H1 (cell line): ENCODE data around the gene MKX. TPM values are rescaled to one million over a fixed set of nuclear protein-coding genes. Genes with fewer than 3 reads are reported as not detected.
A peak's percentile ranks its signal among the peaks of the same experiment; 100 is the strongest.

Experiments used
- CTCF ChIA-PET: fragments of 300-600 bp; sonication (Branson Sonifier 250); formaldehyde crosslinking; loops from one replicate; lab custom pipeline; 2021; ENCODE audit not compliant: partially characterized antibody; lab: Charles Lee
- POLR2A ChIA-PET: fragments of 300-600 bp; sonication (Branson Sonifier 250); formaldehyde crosslinking; loops from one replicate; lab custom pipeline; 2021; ENCODE audit warnings: inconsistent platforms; ENCODE audit not compliant: partially characterized antibody; lab: Charles Lee
- DNase-seq, 2 experiments: peaks; one replicate each; pipeline versions ENCODE4 v3.0.0 to v3.0.0-alpha.2; 2010 to 2022; ENCODE audit warnings: low spot score in 2 of 2, low read depth in 1 of 2, mixed read lengths in 1 of 2
- FAIRE-seq: peaks from 2 replicates; lab custom pipeline; 2011; peaks lifted over from hg19 to GRCh38; lab: Jason Lieb, UNC
- H2AFZ ChIP-seq: 2 replicates; pipeline ENCODE4 v1.8.1; 2012; ENCODE audit warnings: low read length, inconsistent platforms
- H2AK5ac ChIP-seq: 2 replicates; pipeline ENCODE4 v1.6.1; 2013; ENCODE audit warnings: low read depth, low read length
- H2BK120ac ChIP-seq: replicated peaks from 2 replicates; pipeline ENCODE3; 2013; ENCODE audit warnings: low read depth, low read length, inconsistent platforms
- H2BK12ac ChIP-seq: 2 replicates; pipeline ENCODE4 v1.6.1; 2013; ENCODE audit warnings: low read depth, low read length
- H2BK15ac ChIP-seq: 2 replicates; pipeline ENCODE4 v1.6.1; 2013; ENCODE audit warnings: low read length
- H2BK20ac ChIP-seq: 2 replicates; pipeline ENCODE4 v1.6.1; 2013; ENCODE audit warnings: low read length
- H2BK5ac ChIP-seq: 2 replicates; pipeline ENCODE4 v1.6.1; 2013; ENCODE audit warnings: low read depth, low read length
- H3K14ac ChIP-seq: 2 replicates; pipeline ENCODE4 v1.6.1; 2013; ENCODE audit warnings: inconsistent platforms; ENCODE audit not compliant: insufficient read length
- H3K18ac ChIP-seq: 2 replicates; pipeline ENCODE4 v1.6.1; 2013; ENCODE audit warnings: low read length; ENCODE audit errors: extremely low read depth
- H3K23ac ChIP-seq: 2 replicates; pipeline ENCODE4 v1.6.1; 2013; ENCODE audit warnings: inconsistent platforms; ENCODE audit not compliant: insufficient read length
- H3K23me2 ChIP-seq: 2 replicates; pipeline ENCODE4 v1.6.1; 2013; ENCODE audit warnings: low read depth, low read length
- H3K27ac ChIP-seq: 2 replicates; pipeline ENCODE4 v1.6.1; 2011; ENCODE audit warnings: low read depth, low read length, inconsistent platforms
- H3K27me3 ChIP-seq, 4 experiments: replicated peaks in 1 of 4; 1 replicate in 1 of 4; 2 replicates in 3 of 4; pipeline versions ENCODE4 v1.6.1 to v1.8.1; 2011 to 2013; ENCODE audit warnings: low read length in 3 of 4, mild to moderate bottlenecking in 3 of 4, inconsistent platforms in 2 of 4, mixed read lengths in 2 of 4, moderate library complexity in 1 of 4; ENCODE audit not compliant: control insufficient read depth in 3 of 4, insufficient read depth in 3 of 4; ENCODE audit errors: extremely low read depth in 1 of 4
- H3K36me3 ChIP-seq, 4 experiments: 2 replicates each; pipeline versions ENCODE4 v1.6.1 to v1.8.1; 2011 to 2013; ENCODE audit warnings: mild to moderate bottlenecking in 4 of 4, low read length in 3 of 4, moderate library complexity in 2 of 4, control low read depth in 1 of 4, inconsistent platforms in 1 of 4; ENCODE audit not compliant: insufficient read depth in 4 of 4, control insufficient read depth in 2 of 4
- H3K4ac ChIP-seq: replicated peaks from 2 replicates; pipeline ENCODE3; 2013; ENCODE audit warnings: low read length, low read depth, mixed read lengths, inconsistent platforms; ENCODE audit not compliant: insufficient read length
- H3K4me1 ChIP-seq, 4 experiments: replicated peaks in 1 of 4; 1 replicate in 1 of 4; 2 replicates in 3 of 4; pipeline versions ENCODE4 v1.6.1 to v1.8.1; 2011 to 2013; ENCODE audit warnings: low read length in 3 of 4, inconsistent platforms in 2 of 4, mixed read lengths in 1 of 4; ENCODE audit not compliant: insufficient read depth in 4 of 4, control insufficient read depth in 3 of 4
- H3K4me2 ChIP-seq, 2 experiments: 2 replicates each; pipeline versions ENCODE4 v1.6.1 to v1.8.1; 2011 to 2013; ENCODE audit warnings: low read depth in 2 of 2, low read length in 2 of 2, control low read depth in 1 of 2, inconsistent platforms in 1 of 2, mild to moderate bottlenecking in 1 of 2; ENCODE audit not compliant: insufficient read depth in 1 of 2
- H3K4me3 ChIP-seq, 4 experiments: fragments of 200-600, 300-600 bp in 1 of 4; sonication (generic), shearing (Covaris generic), sonication (Bioruptor Twin) in 1 of 4; 2 replicates each; pipeline versions ENCODE4 v1.5.1 to v1.8.1; 2011 to 2016; ENCODE audit warnings: low read length in 4 of 4, low read depth in 3 of 4, control low read depth in 2 of 4, inconsistent platforms in 2 of 4, mild to moderate bottlenecking in 2 of 4, mixed read lengths in 1 of 4, moderate library complexity in 1 of 4; ENCODE audit not compliant: insufficient read depth in 2 of 4; ENCODE audit errors: extremely low read depth in 1 of 4
- H3K56ac ChIP-seq: replicated peaks from 2 replicates; pipeline ENCODE3; 2013; ENCODE audit warnings: low read depth, mild to moderate bottlenecking, mixed read lengths, low read length, inconsistent platforms; ENCODE audit not compliant: insufficient read length
- H3K79me1 ChIP-seq: 2 replicates; pipeline ENCODE4 v1.6.1; 2013; ENCODE audit warnings: low read depth, low read length, control low read depth
- H3K79me2 ChIP-seq, 2 experiments: 2 replicates each; pipeline versions ENCODE4 v1.6.1 to v1.8.1; 2012 to 2013; ENCODE audit warnings: low read length in 2 of 2, mild to moderate bottlenecking in 2 of 2, inconsistent platforms in 1 of 2; ENCODE audit not compliant: insufficient read depth in 2 of 2, control insufficient read depth in 1 of 2
- H3K9ac ChIP-seq, 4 experiments: replicated peaks in 1 of 4; 1 replicate in 1 of 4; 2 replicates in 3 of 4; pipeline versions ENCODE4 v1.6.1 to v1.8.1; 2011 to 2013; ENCODE audit warnings: low read depth in 3 of 4, low read length in 3 of 4, control low read depth in 2 of 4, mild to moderate bottlenecking in 2 of 4, moderate library complexity in 2 of 4, inconsistent platforms in 1 of 4; ENCODE audit errors: extremely low read depth in 1 of 4
- H3K9me3 ChIP-seq, 2 experiments: 2 replicates each; pipeline versions ENCODE4 v1.6.1 to v1.8.1; 2012 to 2013; ENCODE audit warnings: mild to moderate bottlenecking in 2 of 2, moderate library complexity in 2 of 2, control low read depth in 1 of 2, inconsistent platforms in 1 of 2, low read depth in 1 of 2, low read length in 1 of 2, mixed read lengths in 1 of 2; ENCODE audit not compliant: insufficient read depth in 2 of 2
- H4K20me1 ChIP-seq, 2 experiments: replicated peaks in 1 of 2; 2 replicates each; pipeline versions ENCODE3 to v1.8.1; 2011 to 2013; ENCODE audit warnings: inconsistent platforms in 2 of 2, low read length in 2 of 2, mild to moderate bottlenecking in 1 of 2; ENCODE audit not compliant: insufficient read depth in 2 of 2, control insufficient read depth in 1 of 2
- H4K5ac ChIP-seq: 2 replicates; pipeline ENCODE4 v1.6.1; 2013; ENCODE audit warnings: low read length, low read depth, mixed read lengths, inconsistent platforms; ENCODE audit not compliant: insufficient read length
- H4K8ac ChIP-seq: 2 replicates; pipeline ENCODE4 v1.8.0; 2013; ENCODE audit warnings: mild to moderate bottlenecking, moderate library complexity, low read length, inconsistent platforms; ENCODE audit not compliant: insufficient read depth; ENCODE audit errors: extremely low read depth
- H4K91ac ChIP-seq: replicated peaks from 2 replicates; pipeline ENCODE3; 2013; ENCODE audit warnings: low read length, mixed read lengths, inconsistent platforms; ENCODE audit not compliant: insufficient read length
- CTCF ChIP-seq, 3 experiments: IDR thresholded peaks; 1 replicate in 2 of 3; 2 replicates in 1 of 3; pipeline versions ENCODE4 v1.5.1 to v1.6.1; 2011; ENCODE audit warnings: low read length in 3 of 3, mild to moderate bottlenecking in 3 of 3, inconsistent platforms in 2 of 3, low read depth in 1 of 3, moderate library complexity in 1 of 3; ENCODE audit not compliant: insufficient read depth in 1 of 3; ENCODE audit errors: control extremely low read depth in 1 of 3
- RAD21 ChIP-seq, 2 experiments: IDR thresholded peaks in 1 of 2; conservative IDR thresholded peaks in 1 of 2; 2 replicates each; pipeline ENCODE4 v1.6.1; 2011; ENCODE audit warnings: low read depth in 2 of 2, low read length in 2 of 2, improper control_type of control experiment in 1 of 2, inconsistent platforms in 1 of 2, mild to moderate bottlenecking in 1 of 2, moderate library complexity in 1 of 2
- SP2 ChIP-seq: IDR thresholded peaks from 2 replicates; pipeline ENCODE4 v1.6.1; 2012; ENCODE audit warnings: mild to moderate bottlenecking, low read length, inconsistent platforms
- WGBS, 2 experiments: shearing (Covaris generic) in 1 of 2; methylation state at CpG; one replicate each; pipeline versions ENCODE4 v1.1.6 to v1.1.7; 2013 to 2015; ENCODE audit warnings: low lambda C conversion rate in 2 of 2, mixed read lengths in 2 of 2, inconsistent platforms in 1 of 2, low coverage in 1 of 2, missing lambda C conversion rate in 1 of 2; ENCODE audit not compliant: insufficient replicate concordance in 2 of 2, insufficient coverage in 1 of 2, insufficient read length in 1 of 2; ENCODE audit errors: extremely low coverage in 1 of 2, missing lambda C conversion rate in 1 of 2; 5-methylcytosine and 5-hydroxymethylcytosine counted together
- polyA plus RNA-seq, 7 experiments: library from polyadenylated mRNA; depleted of rRNA in 3 of 7; stranded (reverse) in 5 of 7; unstranded in 2 of 7; fragments of >200 nt in 5 of 7; fragments of 200-250 nt in 2 of 7; gene quantifications; 1 replicate in 5 of 7; 2 replicates in 1 of 7; 4 replicates in 1 of 7; pipeline versions ENCODE4 v1.2.1 to v1.2.3, GENCODE V29; 2011 to 2013; ENCODE audit warnings: missing spikeins in 2 of 7, mixed read lengths in 2 of 7
- total RNA-seq: library from RNA; stranded (reverse); fragmentation: NEBNext Ultra II Directional; extraction: Animal tissue kit (Norgen Biotek cat#: 25700); gene quantifications from 2 replicates; pipeline ENCODE4 v1.2.1, GENCODE V29; 2021

The MKX gene
- total and polyA plus RNA-seq, 2 of the 8 experiments (the other 6 are each of a cell fraction or from before 2014, with no cell fraction given), result 0.21 to 1.3 TPM

GRCh38 chr10:27724287-27724686 lies 21.3 kb downstream of the MKX start:
- no peak overlapping the region for H4K8ac ChIP-seq
- H3K23ac ChIP-seq, result no peak overlapping the region
- CTCF ChIA-PET, result interaction anchor here (0.7 to 1.4 kb wide), 5 partner anchors 9 to 517 kb away, joined by 3 to 6 read pairs (median 3); no protein-coding TSS in a partner anchor
- H3K56ac ChIP-seq, result no peak overlapping the region
- no peak overlapping the region; the same call in 1 of the 2 replicates for H2BK12ac ChIP-seq
- H2BK120ac ChIP-seq, result no peak overlapping the region
- no peaks in the 10 kb centered on the region for H3K36me3 ChIP-seq
- no peak overlapping the region for H3K4me2 ChIP-seq
- POLR2A ChIA-PET, result interaction anchor here (0.6 kb wide), 1 partner anchor 170 kb away, joined by 3 read pairs; no protein-coding TSS in a partner anchor
- no peak overlapping the region for H3K14ac ChIP-seq
- no peak overlapping the region for H2BK20ac ChIP-seq
- FAIRE-seq, result peak; percentile 96
- H3K27me3 ChIP-seq, result peaks cover 0 to 1% (median 0%) of the 10 kb centered on the region in 4 experiments; a peak in 1 of 7 replicates
- H3K9ac ChIP-seq, result no peak overlapping the region
- DNase-seq, result no peak
- H2BK15ac ChIP-seq, result no peak overlapping the region
- no peaks in the 10 kb centered on the region for H3K79me1 ChIP-seq
- H2AK5ac ChIP-seq, result no peak overlapping the region
- no peak overlapping the region for H4K5ac ChIP-seq
- H3K9me3 ChIP-seq, result no peaks in the 10 kb centered on the region
- no peak overlapping the region for H2BK5ac ChIP-seq
- no peak for TF ChIP-seq SP2
- TF ChIP-seq RAD21 (IDR thresholded peaks at IDR 0.05 in 1 of 2, conservative IDR thresholded peaks at IDR 0.05 in 1 of 2; ENCODE audit: low read depth in 2 of 2, low read length in 2 of 2), result peak; percentile 50 to 62
- TF ChIP-seq CTCF (IDR thresholded peaks at IDR 0.05; ENCODE audit: control extremely low read depth in 1 of 3, insufficient read depth in 1 of 3, low read depth in 1 of 3, low read length in 3 of 3), result peak in 2 of 3 experiments; percentile 54 to 67; a peak in 3 of 4 replicates
- H3K18ac ChIP-seq, result no peak overlapping the region
- no peak overlapping the region for H4K91ac ChIP-seq
- WGBS, 2 experiments, result 81% methylated on average over 1 of the region's 1 CpG; no CpG with 5 or more reads in 1 of the 2 experiments
- no peak overlapping the region for H3K4ac ChIP-seq
- no peaks in the 10 kb centered on the region for H4K20me1 ChIP-seq
- H3K79me2 ChIP-seq, result no peaks in the 10 kb centered on the region
- H2AFZ ChIP-seq, result peak overlapping the region; percentile 90; the same call in 1 of the 2 replicates
- no peaks in the 10 kb centered on the region; the same call in 1 of the 2 replicates for H3K23me2 ChIP-seq
- H3K4me3 ChIP-seq, result no peak overlapping the region
- H3K27ac ChIP-seq, result no peak overlapping the region
- H3K4me1 ChIP-seq, result peaks cover 0 to 3% (median 2%) of the 10 kb centered on the region in 4 experiments; a peak in 2 of 7 replicates
